IPS-NIHi7 (cell line): ENCODE results near the gene SLC2A10.

Experiments used
- DNase-seq: peaks from one replicate; pipeline ENCODE4 v3.0.0; 2012; ENCODE audit warnings: mixed read lengths; ENCODE audit errors: extremely low spot score

The SLC2A10 gene

GRCh38 chr20:46765506-46766120 is 56.2 kb downstream of the SLC2A10 start:
- DNase-seq: no peak

- peak; percentile 81 for DNase-seq
Observed at GRCh38 chr20:46767127-46767761, 57.8 kb downstream of the SLC2A10 start.

GRCh38 chr20:46770330-46771194 is 61.1 kb downstream of the SLC2A10 start:
- DNase-seq: no peak

- no peak for DNase-seq
Observed at GRCh38 chr20:46771195-46771588, 61.7 kb downstream of the SLC2A10 start.

- DNase-seq: peak; percentile 31
Observed at GRCh38 chr20:46772901-46773300, 63.5 kb downstream of the SLC2A10 start.

GRCh38 chr20:46773680-46774079 is 64.2 kb downstream of the SLC2A10 start:
- DNase-seq: no peak

- no peak for DNase-seq
Observed at GRCh38 chr20:46774236-46774635, 64.8 kb downstream of the SLC2A10 start.

GRCh38 chr20:46774943-46775560 is 65.6 kb downstream of the SLC2A10 start:
- DNase-seq: no peak

GRCh38 chr20:46775806-46776205 is 66.4 kb downstream of the SLC2A10 start:
- no peak for DNase-seq

- no peak for DNase-seq
Observed at GRCh38 chr20:46777331-46777730, 67.9 kb downstream of the SLC2A10 start.

GRCh38 chr20:46779831-46780230 is 70.4 kb downstream of the SLC2A10 start:
- no peak for DNase-seq

- DNase-seq: no peak
Observed at GRCh38 chr20:46784436-46785127, 75.1 kb downstream of the SLC2A10 start.
